HL-60 (cell line): ENCODE results near the gene FAM107B.

Experiments
- DNase-seq, 2 experiments: peaks; one replicate each; pipeline ENCODE4 v3.0.0-alpha.2; 2010 to 2020; ENCODE audit warnings: low read depth in 1 of 2, low spot score in 1 of 2
- H3K27ac ChIP-seq: fragments of 250-450 bp; sonication (Bioruptor Pico); replicated peaks from 2 replicates; pipeline ENCODE4 v1.5.1; 2020; ENCODE audit warnings: mild to moderate bottlenecking, moderate library complexity
- H3K27me3 ChIP-seq: fragments of 250-450 bp; sonication (Bioruptor Pico); 2 replicates; pipeline ENCODE4 v1.5.1; 2021; ENCODE audit warnings: mild to moderate bottlenecking, moderate library complexity; ENCODE audit not compliant: insufficient read depth, poor library complexity, severe bottlenecking
- H3K4me3 ChIP-seq: replicated peaks from 2 replicates; pipeline ENCODE4 v1.5.1; 2011; ENCODE audit warnings: mild to moderate bottlenecking, control low read depth, low read length; ENCODE audit not compliant: insufficient read depth
- GABPA ChIP-seq: IDR thresholded peaks from 2 replicates; pipeline ENCODE4 v1.6.1; 2012; ENCODE audit warnings: low read depth
- POLR2AphosphoS5 ChIP-seq: IDR thresholded peaks from 2 replicates; pipeline ENCODE4 v1.6.1; 2012; ENCODE audit warnings: low read depth
- REST ChIP-seq: IDR thresholded peaks from 2 replicates; pipeline ENCODE4 v1.6.1; 2012; ENCODE audit warnings: low read depth; ENCODE audit not compliant: insufficient replicate concordance
- SPI1 ChIP-seq: IDR thresholded peaks from 2 replicates; pipeline ENCODE4 v1.6.1; 2012; ENCODE audit warnings: low read depth, mild to moderate bottlenecking, borderline replicate concordance
- TF ChIP-seq, protein P1 (sequence below): IDR thresholded peaks from one replicate; pipeline ENCODE4 v1.5.1; 2011; ENCODE audit warnings: low read length, control low read depth, inconsistent platforms; ENCODE audit not compliant: insufficient read depth

The FAM107B gene

GRCh38 chr10:14606633-14607032 lies 168.1 kb downstream of the FAM107B start:
- Histone ChIP-seq H3K4me3 (no peak overlapping the region), H3K27me3 (no peaks in the 10 kb centered on the region), H3K27ac (no peak overlapping the region)
- TF ChIP-seq, protein P1, sequence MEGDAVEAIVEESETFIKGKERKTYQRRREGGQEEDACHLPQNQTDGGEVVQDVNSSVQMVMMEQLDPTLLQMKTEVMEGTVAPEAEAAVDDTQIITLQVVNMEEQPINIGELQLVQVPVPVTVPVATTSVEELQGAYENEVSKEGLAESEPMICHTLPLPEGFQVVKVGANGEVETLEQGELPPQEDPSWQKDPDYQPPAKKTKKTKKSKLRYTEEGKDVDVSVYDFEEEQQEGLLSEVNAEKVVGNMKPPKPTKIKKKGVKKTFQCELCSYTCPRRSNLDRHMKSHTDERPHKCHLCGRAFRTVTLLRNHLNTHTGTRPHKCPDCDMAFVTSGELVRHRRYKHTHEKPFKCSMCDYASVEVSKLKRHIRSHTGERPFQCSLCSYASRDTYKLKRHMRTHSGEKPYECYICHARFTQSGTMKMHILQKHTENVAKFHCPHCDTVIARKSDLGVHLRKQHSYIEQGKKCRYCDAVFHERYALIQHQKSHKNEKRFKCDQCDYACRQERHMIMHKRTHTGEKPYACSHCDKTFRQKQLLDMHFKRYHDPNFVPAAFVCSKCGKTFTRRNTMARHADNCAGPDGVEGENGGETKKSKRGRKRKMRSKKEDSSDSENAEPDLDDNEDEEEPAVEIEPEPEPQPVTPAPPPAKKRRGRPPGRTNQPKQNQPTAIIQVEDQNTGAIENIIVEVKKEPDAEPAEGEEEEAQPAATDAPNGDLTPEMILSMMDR = no peak
- TF ChIP-seq POLR2AphosphoS5 (no peak), SPI1 (no peak), GABPA (no peak), REST (no peak)
- DNase-seq = no peak

DNA sequence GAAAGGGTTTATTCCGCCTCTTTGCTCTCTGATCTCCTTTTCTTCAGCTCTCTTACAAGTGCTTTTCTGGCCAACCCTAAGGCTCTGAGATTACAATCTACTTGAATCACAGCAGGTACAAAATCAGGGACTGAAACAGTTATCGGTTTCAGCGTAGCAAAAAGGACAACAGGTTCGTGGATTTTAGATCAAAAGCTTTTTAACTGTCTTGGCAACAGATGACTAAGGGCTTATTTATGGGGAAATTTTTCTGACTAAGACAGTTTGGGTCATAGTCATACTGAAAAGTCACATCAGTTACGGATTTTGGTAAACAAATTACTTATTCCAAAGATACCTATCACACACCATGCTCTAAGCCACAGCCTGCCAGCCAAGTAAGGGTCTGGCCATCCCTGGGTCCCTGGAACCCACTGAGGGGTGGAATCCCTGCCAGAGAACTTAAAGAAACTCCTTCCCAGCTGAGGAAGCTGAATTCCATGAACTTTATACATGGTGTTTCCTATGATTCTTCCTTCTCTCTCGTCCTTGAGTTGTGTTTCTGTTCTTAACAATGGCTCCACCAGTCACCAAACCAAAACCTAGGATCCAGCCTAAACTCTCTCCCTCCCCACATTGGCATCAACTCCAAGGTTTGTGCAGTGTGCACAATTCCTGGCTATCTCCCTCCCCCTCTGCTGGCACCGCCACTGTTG lies 169.3 kb downstream of the FAM107B start:
- Histone ChIP-seq H3K27me3 (no peaks in the 10 kb centered on the region), H3K27ac (no peak overlapping the region), H3K4me3 (peak overlapping the region; percentile 40)
- TF ChIP-seq POLR2AphosphoS5 (no peak), GABPA (no peak), REST (no peak), SPI1 (no peak)
- TF ChIP-seq, protein P1 = no peak
- DNase-seq = no peak

GRCh38 chr10:14604181-14605142 lies 170.2 kb downstream of the FAM107B start:
- TF ChIP-seq POLR2AphosphoS5 (no peak), SPI1 (peak; percentile 1; the same call in 1 of the 2 replicates)
- DNase-seq = peak in 1 of 2 experiments; percentile 14
- Histone ChIP-seq H3K27ac (peak overlapping the region; percentile 61), H3K4me3 (peak overlapping the region; percentile 70), H3K27me3 (no peaks in the 10 kb centered on the region)

DNA sequence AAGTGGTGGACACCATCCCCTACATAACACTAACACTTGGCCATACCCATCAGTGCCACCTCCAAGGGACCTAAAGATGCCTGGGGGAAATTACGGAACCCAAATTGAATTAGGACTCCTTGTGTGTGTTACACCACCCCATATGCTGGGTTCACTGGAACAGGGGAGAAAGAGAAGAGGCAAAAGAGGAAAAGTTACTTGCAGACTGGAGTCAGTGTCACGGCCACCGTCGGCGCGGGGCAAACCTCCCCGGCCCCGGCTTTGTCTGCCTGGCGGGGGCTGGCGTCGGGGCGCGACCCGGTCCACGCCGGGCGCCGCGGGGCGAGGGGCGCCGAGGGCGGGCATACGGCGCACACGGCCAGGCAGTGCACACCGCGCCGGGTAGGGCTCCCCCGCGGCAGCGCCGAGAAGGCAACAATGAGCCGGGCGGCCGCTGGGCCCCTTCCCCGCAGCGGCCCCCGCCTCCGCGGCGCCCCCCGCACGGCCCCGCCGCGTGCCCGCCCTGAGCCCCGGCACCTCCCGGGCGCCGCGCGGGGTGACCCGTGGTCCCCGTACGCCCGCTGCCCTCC lies 171.1 kb downstream of the FAM107B start:
- peak overlapping the region; percentile 77 for H3K27ac ChIP-seq
- peak overlapping the region; percentile 70 for H3K4me3 ChIP-seq
- no peaks in the 10 kb centered on the region for H3K27me3 ChIP-seq
- peak in 1 of 2 experiments; percentile 50 for DNase-seq
- peak; percentile 7; the same call in 1 of the 2 replicates for TF ChIP-seq SPI1
- TF ChIP-seq GABPA = no peak
- TF ChIP-seq REST = no peak
- no peak for TF ChIP-seq POLR2AphosphoS5
